Effector CD8-positive, alpha-beta T cell (primary cell): Measurements from ENCODE around the gene CLEC4C.

Source experiments
- DNase-seq: peaks from one replicate; lab custom pipeline; 2025; lab: John Stamatoyannopoulos, UW

The CLEC4C gene

GRCh38 chr12:7723926-7724325 lies 23.2 kb downstream of the CLEC4C start:
- DNase-seq, result no peak

GRCh38 chr12:7719946-7720730 lies 27.0 kb downstream of the CLEC4C start:
- DNase-seq, result no peak

- no peak for DNase-seq
Observed at GRCh38 chr12:7716381-7716780, 30.8 kb downstream of the CLEC4C start.

GRCh38 chr12:7712841-7713442 lies 34.2 kb downstream of the CLEC4C start:
- no peak for DNase-seq

- DNase-seq, result no peak
Observed at GRCh38 chr12:7711133-7711532, 36.0 kb downstream of the CLEC4C start, which contains the start of gene DPPA3. Gene DPPA3, plus strand, starts transcription at chr12:7711433. Its CDS starts 138 bp downstream, at chr12:7711571.

- DNase-seq, result no peak
Observed at GRCh38 chr12:7709969-7710675, 37.1 kb downstream of the CLEC4C start.

- DNase-seq, result no peak
Observed at GRCh38 chr12:7705846-7706245, 41.3 kb downstream of the CLEC4C start.

- DNase-seq, result no peak
Observed at GRCh38 chr12:7695566-7696197, 51.5 kb downstream of the CLEC4C start, which contains the start of gene GDF3. Gene GDF3, minus strand, starts transcription at chr12:7695775. Its CDS starts 47 bp downstream, at chr12:7695728.

- DNase-seq, result no peak
Observed at GRCh38 chr12:7695237-7695560, 52.0 kb downstream of the CLEC4C start.

- no peak for DNase-seq
Observed at GRCh38 chr12:7694556-7695236, 52.5 kb downstream of the CLEC4C start.

- no peak for DNase-seq
Observed at GRCh38 chr12:7693793-7694192, 53.4 kb downstream of the CLEC4C start.

GRCh38 chr12:7681535-7681934 lies 65.6 kb downstream of the CLEC4C start:
- no peak for DNase-seq
